ENCODE data around the gene CDK1. TPM values are rescaled to one million over a fixed set of nuclear protein-coding genes. Genes with fewer than 3 reads are reported as not detected.

The CDK1 gene
- total RNA-seq, 3 donors from 2014 or later: 9.6 to 15.0 (median 12.7) TPM

DNA sequence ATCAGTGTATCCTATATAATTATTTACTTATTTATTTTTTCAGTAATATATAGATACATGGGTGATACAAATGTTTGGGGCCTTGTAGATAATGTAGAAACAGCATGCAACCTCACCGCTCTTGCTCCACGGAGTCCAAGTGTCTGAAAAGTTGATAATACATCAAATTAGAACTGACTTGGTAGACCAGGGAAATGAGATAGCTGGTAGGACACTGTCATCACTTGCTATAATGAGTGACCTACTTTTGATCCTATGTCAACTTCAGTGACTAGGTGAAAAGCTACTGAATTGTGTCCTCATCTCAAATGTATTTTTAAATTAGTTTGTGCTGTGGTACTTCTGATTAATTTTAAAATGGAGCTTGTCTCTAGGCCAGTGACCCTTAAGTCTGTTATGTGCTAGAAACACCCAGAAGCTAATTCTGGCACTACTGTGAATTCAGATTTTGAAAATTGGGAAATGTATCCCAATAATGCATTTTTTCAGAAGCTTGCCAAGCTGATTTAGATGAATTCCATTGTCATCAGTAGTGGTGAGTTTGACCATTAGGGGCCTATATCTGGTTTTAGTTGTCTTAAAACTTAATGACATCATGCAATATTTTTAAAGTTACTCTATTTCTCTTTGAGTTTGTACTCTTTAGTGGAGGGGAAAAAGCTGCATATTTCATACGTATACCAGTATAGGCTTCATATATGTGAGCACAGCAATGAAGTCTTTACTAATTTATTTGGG, 17.4 kb downstream of the CDK1 start:
- Mint-ChIP-seq H3K36me3 (ENCODE audit: insufficient read depth) (no peaks in the 10 kb centered on the region), H3K9me3 (no peaks in the 10 kb centered on the region), H3K4me3 (no peak overlapping the region), H3K27me3 (ENCODE audit: low read depth) (no peaks in the 10 kb centered on the region), H3K4me1 (ENCODE audit: low read depth) (peaks cover 3% of the 10 kb centered on the region)
- DNase-seq (no peak), ATAC-seq (no peak)

DNA sequence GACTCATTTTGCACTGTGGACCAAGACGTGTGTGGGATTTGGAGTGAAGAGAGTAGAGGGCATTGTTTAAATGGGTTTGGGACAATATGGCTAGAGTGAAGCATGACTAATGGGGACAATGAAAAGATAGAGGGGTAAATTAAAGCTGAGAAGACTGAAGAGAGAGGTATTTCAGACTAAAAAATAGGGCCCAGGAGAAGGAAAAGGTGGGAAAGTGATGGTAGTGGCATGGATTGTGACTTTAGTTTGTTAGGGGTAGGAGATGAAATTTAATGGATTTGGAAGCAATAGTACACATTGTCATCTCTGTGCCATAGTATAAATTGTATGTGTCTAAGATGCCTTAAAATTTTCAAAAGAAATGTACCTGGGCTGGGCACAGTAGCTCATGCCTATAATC, 18.2 kb downstream of the CDK1 start:
- Mint-ChIP-seq H3K4me3 (no peak overlapping the region), H3K4me1 (ENCODE audit: low read depth) (no peaks in the 10 kb centered on the region)

GRCh38 chr10:60797200-60797599, 18.9 kb downstream of the CDK1 start:
- H3K4me3 Mint-ChIP-seq: no peak overlapping the region
- no peak for ATAC-seq
- H3K27me3 Mint-ChIP-seq (ENCODE audit: low read depth): no peaks in the 10 kb centered on the region
- no peaks in the 10 kb centered on the region for H3K36me3 Mint-ChIP-seq (ENCODE audit: insufficient read depth)
- no peaks in the 10 kb centered on the region for H3K4me1 Mint-ChIP-seq (ENCODE audit: low read depth)
- no peak for DNase-seq
- H3K9me3 Mint-ChIP-seq: no peaks in the 10 kb centered on the region

More for the DNA sequence above, 18.2 kb downstream of the CDK1 start:
- DNase-seq (no peak), ATAC-seq (no peak)
- no peaks in the 10 kb centered on the region for H3K27me3 Mint-ChIP-seq (ENCODE audit: low read depth)
- no peaks in the 10 kb centered on the region for H3K36me3 Mint-ChIP-seq (ENCODE audit: insufficient read depth)
- H3K9me3 Mint-ChIP-seq: no peaks in the 10 kb centered on the region

DNA sequence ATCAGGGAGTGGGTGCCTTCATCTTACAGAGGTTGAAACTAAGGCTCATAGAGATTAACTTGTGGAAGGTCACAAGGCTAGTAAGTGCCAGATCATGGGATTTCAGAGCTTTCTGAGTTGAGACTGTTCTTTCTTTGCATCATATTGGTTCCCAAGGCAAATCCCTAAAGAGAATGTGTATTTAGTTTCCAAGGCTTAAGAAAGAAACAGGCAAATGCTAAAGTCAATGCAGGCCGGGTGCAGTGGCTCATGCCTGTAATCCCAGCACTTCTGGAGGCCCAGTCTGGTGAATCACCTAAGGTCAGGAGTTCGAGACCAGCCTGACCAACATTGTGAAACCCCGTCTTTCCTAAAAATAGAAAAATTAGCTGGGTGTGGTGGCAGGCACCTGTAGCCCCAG, 19.8 kb downstream of the CDK1 start:
- DNase-seq: no peak
- H3K27me3 Mint-ChIP-seq (ENCODE audit: low read depth): no peaks in the 10 kb centered on the region
- H3K36me3 Mint-ChIP-seq (ENCODE audit: insufficient read depth): no peaks in the 10 kb centered on the region
- ATAC-seq: no peak
- H3K9me3 Mint-ChIP-seq: no peaks in the 10 kb centered on the region
- no peaks in the 10 kb centered on the region for H3K4me1 Mint-ChIP-seq (ENCODE audit: low read depth)
- H3K4me3 Mint-ChIP-seq: no peak overlapping the region

DNA sequence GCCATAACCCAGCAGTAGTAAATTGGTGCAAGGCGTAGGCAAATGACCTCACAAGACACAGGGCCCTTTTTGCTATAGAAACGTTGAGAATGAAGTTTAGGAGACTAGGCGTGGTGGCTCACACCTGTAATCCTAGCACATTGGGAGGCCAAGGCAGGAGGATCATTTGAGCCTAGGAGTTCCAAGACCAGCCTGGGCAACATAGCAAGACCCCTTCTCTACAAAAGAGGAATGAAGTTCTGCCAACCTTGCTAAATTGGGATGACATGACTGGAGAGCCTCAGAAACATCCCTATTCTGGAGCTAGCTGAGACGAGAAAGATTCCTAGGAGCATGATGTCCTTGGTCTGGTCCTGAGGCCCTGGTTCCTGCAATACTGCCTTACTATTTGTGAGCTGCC, 20.6 kb downstream of the CDK1 start:
- H3K4me3 Mint-ChIP-seq: no peak overlapping the region
- H3K36me3 Mint-ChIP-seq (ENCODE audit: insufficient read depth): no peaks in the 10 kb centered on the region
- H3K9me3 Mint-ChIP-seq: no peaks in the 10 kb centered on the region
- no peaks in the 10 kb centered on the region for H3K27me3 Mint-ChIP-seq (ENCODE audit: low read depth)
- ATAC-seq: no peak
- H3K4me1 Mint-ChIP-seq (ENCODE audit: low read depth): no peaks in the 10 kb centered on the region
- no peak for DNase-seq

- no peaks in the 10 kb centered on the region for H3K36me3 Mint-ChIP-seq (ENCODE audit: insufficient read depth)
- ATAC-seq (no peak), DNase-seq (no peak)
- no peaks in the 10 kb centered on the region for H3K9me3 Mint-ChIP-seq
- no peaks in the 10 kb centered on the region for H3K27me3 Mint-ChIP-seq (ENCODE audit: low read depth)
- no peak overlapping the region for H3K4me3 Mint-ChIP-seq
- no peaks in the 10 kb centered on the region for H3K4me1 Mint-ChIP-seq (ENCODE audit: low read depth)
These were observed 21.8 kb downstream of the CDK1 start for GRCh38 chr10:60799971-60800650.

- H3K9me3 Mint-ChIP-seq: no peaks in the 10 kb centered on the region
- H3K4me1 Mint-ChIP-seq (ENCODE audit: low read depth): no peaks in the 10 kb centered on the region
- no peak for DNase-seq
- H3K4me3 Mint-ChIP-seq: no peak overlapping the region
- no peak for ATAC-seq
- H3K36me3 Mint-ChIP-seq (ENCODE audit: insufficient read depth): no peaks in the 10 kb centered on the region
- no peaks in the 10 kb centered on the region for H3K27me3 Mint-ChIP-seq (ENCODE audit: low read depth)
These were observed 22.6 kb downstream of the CDK1 start for GRCh38 chr10:60800918-60801317.

GRCh38 chr10:60801522-60801921, 23.2 kb downstream of the CDK1 start:
- DNase-seq (no peak), ATAC-seq (no peak)
- Mint-ChIP-seq H3K4me3 (no peak overlapping the region), H3K9me3 (no peaks in the 10 kb centered on the region), H3K4me1 (ENCODE audit: low read depth) (no peaks in the 10 kb centered on the region), H3K36me3 (ENCODE audit: insufficient read depth) (no peaks in the 10 kb centered on the region), H3K27me3 (ENCODE audit: low read depth) (no peaks in the 10 kb centered on the region)

- Mint-ChIP-seq H3K36me3 (ENCODE audit: insufficient read depth) (no peaks in the 10 kb centered on the region), H3K4me3 (no peak overlapping the region), H3K27me3 (ENCODE audit: low read depth) (no peaks in the 10 kb centered on the region), H3K4me1 (ENCODE audit: low read depth) (no peaks in the 10 kb centered on the region), H3K9me3 (no peaks in the 10 kb centered on the region)
- ATAC-seq: no peak
- no peak for DNase-seq
These were observed 25.2 kb downstream of the CDK1 start for GRCh38 chr10:60803433-60803832.

DNA sequence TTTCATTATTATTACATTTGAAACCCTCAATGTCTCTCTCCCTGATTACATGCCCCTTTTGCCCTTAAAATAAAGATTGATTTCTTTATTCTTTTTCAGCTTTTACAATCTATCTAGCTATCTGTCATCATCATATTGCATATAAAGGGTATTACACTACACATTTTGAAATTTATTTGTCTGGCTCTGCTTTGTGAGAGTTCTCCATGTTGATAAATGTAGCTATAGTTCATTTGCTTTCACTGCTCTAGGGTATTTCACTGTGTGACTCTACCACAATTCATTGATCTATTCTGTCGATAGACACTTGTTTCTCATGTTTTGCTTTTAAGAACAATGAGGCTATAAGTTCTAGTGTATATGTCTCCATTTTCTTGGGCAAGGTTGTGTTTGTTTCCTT, 25.6 kb downstream of the CDK1 start:
- Mint-ChIP-seq H3K27me3 (ENCODE audit: low read depth) (no peaks in the 10 kb centered on the region), H3K4me3 (no peak overlapping the region), H3K4me1 (ENCODE audit: low read depth) (no peaks in the 10 kb centered on the region), H3K36me3 (ENCODE audit: insufficient read depth) (no peaks in the 10 kb centered on the region), H3K9me3 (no peaks in the 10 kb centered on the region)
- no peak for ATAC-seq
- no peak for DNase-seq

- Mint-ChIP-seq H3K9me3 (no peaks in the 10 kb centered on the region), H3K4me3 (no peak overlapping the region), H3K4me1 (ENCODE audit: low read depth) (no peaks in the 10 kb centered on the region), H3K27me3 (ENCODE audit: low read depth) (no peaks in the 10 kb centered on the region), H3K36me3 (ENCODE audit: insufficient read depth) (no peaks in the 10 kb centered on the region)
- ATAC-seq: no peak
- DNase-seq: no peak
These were observed 28.6 kb downstream of the CDK1 start for GRCh38 chr10:60806921-60807320.

DNA sequence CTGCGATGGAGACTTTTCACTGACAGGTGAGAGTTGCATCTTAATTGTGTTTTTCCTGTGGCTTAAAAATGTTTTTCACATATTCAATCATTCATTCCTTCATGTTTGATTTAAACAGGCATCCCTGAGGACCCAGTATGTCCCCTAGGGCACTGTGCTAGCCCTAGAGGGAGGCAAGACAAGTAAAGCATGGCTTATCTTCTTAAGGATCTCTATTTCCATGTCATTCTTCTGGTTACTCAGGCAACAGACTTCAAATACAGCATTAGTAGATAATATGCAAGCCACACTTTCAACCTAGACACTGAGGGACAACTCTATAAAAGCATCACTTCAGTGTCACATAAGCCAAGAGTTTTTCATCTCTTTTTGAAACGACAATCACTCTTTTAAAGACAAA, 29.2 kb downstream of the CDK1 start:
- H3K9me3 Mint-ChIP-seq: no peaks in the 10 kb centered on the region
- no peaks in the 10 kb centered on the region for H3K4me1 Mint-ChIP-seq (ENCODE audit: low read depth)
- H3K4me3 Mint-ChIP-seq: no peak overlapping the region

GRCh38 chr10:60808036-60808435, 29.8 kb downstream of the CDK1 start:
- no peak for ATAC-seq
- Mint-ChIP-seq H3K27me3 (ENCODE audit: low read depth) (no peaks in the 10 kb centered on the region), H3K4me3 (no peak overlapping the region), H3K9me3 (no peaks in the 10 kb centered on the region), H3K36me3 (ENCODE audit: insufficient read depth) (no peaks in the 10 kb centered on the region), H3K4me1 (ENCODE audit: low read depth) (no peaks in the 10 kb centered on the region)
- DNase-seq: no peak

More for the DNA sequence above, 29.2 kb downstream of the CDK1 start:
- no peak for ATAC-seq
- no peak for DNase-seq
- Mint-ChIP-seq H3K36me3 (ENCODE audit: insufficient read depth) (no peaks in the 10 kb centered on the region), H3K27me3 (ENCODE audit: low read depth) (no peaks in the 10 kb centered on the region)

DNA sequence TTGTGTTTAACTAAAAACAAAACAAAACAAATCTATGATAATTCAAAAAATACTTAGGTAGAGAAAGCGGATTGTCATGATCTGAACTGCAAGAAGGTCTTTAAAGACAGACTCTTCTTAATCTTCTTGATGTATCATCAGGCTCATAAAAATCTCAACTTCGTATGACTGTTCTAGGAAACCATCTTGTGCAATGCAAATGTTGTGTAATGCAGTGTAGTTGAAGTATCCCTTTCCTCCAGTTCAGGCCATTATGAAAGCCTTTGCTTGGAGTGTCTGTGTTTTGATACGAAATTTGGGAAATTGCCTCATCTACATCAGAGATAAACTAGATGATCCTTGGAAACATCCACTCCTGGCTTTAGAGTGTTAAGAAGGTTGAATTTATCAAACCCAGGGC, 30.9 kb downstream of the CDK1 start:
- Mint-ChIP-seq H3K9me3 (no peaks in the 10 kb centered on the region), H3K27me3 (ENCODE audit: low read depth) (no peaks in the 10 kb centered on the region), H3K4me1 (ENCODE audit: low read depth) (no peaks in the 10 kb centered on the region), H3K4me3 (no peak overlapping the region), H3K36me3 (ENCODE audit: insufficient read depth) (no peaks in the 10 kb centered on the region)
- DNase-seq: no peak
- ATAC-seq: no peak

DNA sequence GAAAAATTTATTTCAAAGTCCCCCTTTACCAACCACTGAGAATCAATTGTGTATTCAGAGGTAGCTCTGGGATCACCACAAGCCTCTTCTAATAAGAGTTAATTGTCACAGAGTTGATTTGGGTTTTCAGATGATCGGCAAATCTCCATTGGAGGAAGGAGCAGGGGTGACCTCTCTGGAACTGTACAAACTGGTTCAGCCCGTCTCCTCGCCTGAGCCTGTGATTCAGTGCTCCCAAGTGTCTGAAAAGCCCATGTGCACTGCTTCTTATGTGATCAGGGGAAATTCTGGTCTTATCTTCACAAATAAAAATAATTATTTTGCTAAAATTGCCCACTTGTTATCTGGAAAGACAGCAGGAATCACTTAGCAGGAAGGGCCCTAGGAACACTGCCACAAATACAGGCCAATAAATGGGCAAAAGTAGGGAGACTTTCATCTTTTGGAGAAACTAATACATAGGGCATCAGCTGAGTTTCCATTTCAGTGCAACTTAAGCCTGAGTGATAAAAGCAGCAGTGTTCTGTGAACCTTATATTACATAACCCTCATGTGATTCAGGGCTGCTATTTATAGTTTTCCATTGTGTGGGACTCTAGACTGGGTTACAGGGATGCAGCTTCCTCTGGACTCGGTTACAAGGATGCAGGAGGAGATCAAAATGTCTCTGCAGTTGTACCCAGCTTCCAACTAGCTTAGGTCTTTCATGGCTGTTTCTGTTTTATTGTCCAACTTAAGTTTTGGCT, 32.3 kb downstream of the CDK1 start:
- no peak for DNase-seq
- Mint-ChIP-seq H3K36me3 (ENCODE audit: insufficient read depth) (no peaks in the 10 kb centered on the region), H3K9me3 (no peaks in the 10 kb centered on the region), H3K4me1 (ENCODE audit: low read depth) (no peaks in the 10 kb centered on the region), H3K4me3 (no peak overlapping the region), H3K27me3 (ENCODE audit: low read depth) (no peaks in the 10 kb centered on the region)
- no peak for ATAC-seq

All from activated T-cell treated with anti-CD3 and anti-CD28 coated beads, Interleukin-2, amount 50 U/mL, for 4 hours (primary cell).